Panc1 (cell line): Measurements from ENCODE around the gene MAST4. TPM values are rescaled to one million over a fixed set of nuclear protein-coding genes. Genes with fewer than 3 reads are reported as not detected.

Experiments
- ATAC-seq: fragments of 200-7000 bp; cut with Tn5 transposase; 2 replicates; pipeline ENCODE4 v1.9.1; 2020; ENCODE audit warnings: mild to moderate bottlenecking, moderate library complexity
- BruUV-seq: library from RNA; stranded (reverse); fragments of 400-500 nt; replicated peaks from 2 replicates; lab custom pipeline; 2021; lab: Mats Ljungman, UMichigan
- CTCF ChIA-PET: fragments of 300-600 bp; sonication (Branson Sonifier 250); formaldehyde crosslinking; loops from one replicate; lab custom pipeline; 2022; ENCODE audit warnings: antibody characterized with exemption; lab: Charles Lee
- POLR2A ChIA-PET: fragments of 300-600 bp; sonication (Branson Sonifier 250); formaldehyde crosslinking; loops from one replicate; lab custom pipeline; 2022; ENCODE audit warnings: antibody characterized with exemption; lab: Charles Lee
- DNase-seq: peaks from one replicate; pipeline ENCODE4 v3.0.0-alpha.2; 2010; ENCODE audit warnings: low read depth, low spot score
- H3K27ac ChIP-seq: 2 replicates; pipeline ENCODE4 v1.5.1; 2011; ENCODE audit warnings: mild to moderate bottlenecking, low read length, inconsistent platforms
- H3K27me3 ChIP-seq: fragments of 200-500 bp; sonication (Bioruptor generic); 2 replicates; pipeline ENCODE4 v1.6.0; 2014; ENCODE audit warnings: low read length, inconsistent platforms; ENCODE audit not compliant: control insufficient read depth, insufficient read depth
- H3K36me3 ChIP-seq: fragments of 200-500 bp; sonication (Bioruptor generic); 2 replicates; pipeline ENCODE4 v1.5.1; 2014; ENCODE audit warnings: inconsistent platforms, mild to moderate bottlenecking, low read length, moderate library complexity; ENCODE audit not compliant: control insufficient read depth, insufficient read depth
- H3K4me1 ChIP-seq: 2 replicates; pipeline ENCODE4 v1.5.1; 2011; ENCODE audit warnings: inconsistent platforms, mild to moderate bottlenecking, low read length, moderate library complexity; ENCODE audit not compliant: control insufficient read depth, insufficient read depth
- H3K4me3 ChIP-seq, 2 experiments: 2 replicates each; pipeline ENCODE4 v1.5.1; 2011 to 2012; ENCODE audit warnings: low read depth in 2 of 2, low read length in 2 of 2, mild to moderate bottlenecking in 2 of 2, inconsistent platforms in 1 of 2, moderate library complexity in 1 of 2
- H3K9me3 ChIP-seq: fragments of 200-500 bp; sonication (Bioruptor generic); 2 replicates; pipeline ENCODE4 v1.5.1; 2014; ENCODE audit warnings: low read depth, mild to moderate bottlenecking, inconsistent platforms, low read length, moderate library complexity; ENCODE audit not compliant: control insufficient read depth, insufficient read depth
- CTCF ChIP-seq: fragments of 450-650 bp; IDR thresholded peaks from 2 replicates; pipeline ENCODE4 v1.5.1; 2017; ENCODE audit warnings: mild to moderate bottlenecking
- POLR2AphosphoS5 ChIP-seq: IDR thresholded peaks from 2 replicates; pipeline ENCODE4 v1.6.1; 2012; ENCODE audit warnings: mild to moderate bottlenecking, low read depth, low read length, moderate library complexity
- SIN3A ChIP-seq: IDR thresholded peaks from 2 replicates; pipeline ENCODE4 v1.6.1; 2012; ENCODE audit warnings: low read depth, mild to moderate bottlenecking, low read length, moderate library complexity, borderline replicate concordance; ENCODE audit not compliant: insufficient read depth
- TCF7L2 ChIP-seq: IDR thresholded peaks from 2 replicates; pipeline ENCODE4 v1.6.1; 2011; ENCODE audit warnings: mild to moderate bottlenecking, low read depth, low read length, inconsistent platforms
- in situ Hi-C: cut with HindIII; loops from 2 replicates; pipeline ENCODE4 v1.10.0; 2016; ENCODE audit warnings: low sequenced_read_pairs, low pct_unique_long_range_greater_than_20kb
- intact Hi-C: fragments of 100-400 bp; cut with micrococcal nuclease; formaldehyde crosslinking; loops from one replicate; pipeline ENCODE4 v1.10.0; 2022; ENCODE audit not compliant: unreplicated experiment
- total RNA-seq: library from RNA; stranded (reverse); gene quantifications from one replicate; pipeline ENCODE4 v1.2.1, GENCODE V29; 2021; ENCODE audit not compliant: unreplicated experiment
- TF ChIP-seq, protein P1 (sequence below), 2 experiments: IDR thresholded peaks; 2 replicates each; pipeline ENCODE4 v1.6.1; 2011 to 2012; ENCODE audit warnings: low read depth in 2 of 2, control low read depth in 1 of 2, low read length in 1 of 2, mild to moderate bottlenecking in 1 of 2, moderate library complexity in 1 of 2; ENCODE audit not compliant: insufficient read depth in 1 of 2

Gene MAST4
- total RNA-seq, 1 experiment from 2014 or later, result 1.8 TPM

GRCh38 chr5:67189931-67190330 is 593.7 kb downstream of the MAST4 start:
- BruUV-seq, result no TSS peak
- in situ Hi-C loops, result no loop called here
- TF ChIP-seq, protein P1, sequence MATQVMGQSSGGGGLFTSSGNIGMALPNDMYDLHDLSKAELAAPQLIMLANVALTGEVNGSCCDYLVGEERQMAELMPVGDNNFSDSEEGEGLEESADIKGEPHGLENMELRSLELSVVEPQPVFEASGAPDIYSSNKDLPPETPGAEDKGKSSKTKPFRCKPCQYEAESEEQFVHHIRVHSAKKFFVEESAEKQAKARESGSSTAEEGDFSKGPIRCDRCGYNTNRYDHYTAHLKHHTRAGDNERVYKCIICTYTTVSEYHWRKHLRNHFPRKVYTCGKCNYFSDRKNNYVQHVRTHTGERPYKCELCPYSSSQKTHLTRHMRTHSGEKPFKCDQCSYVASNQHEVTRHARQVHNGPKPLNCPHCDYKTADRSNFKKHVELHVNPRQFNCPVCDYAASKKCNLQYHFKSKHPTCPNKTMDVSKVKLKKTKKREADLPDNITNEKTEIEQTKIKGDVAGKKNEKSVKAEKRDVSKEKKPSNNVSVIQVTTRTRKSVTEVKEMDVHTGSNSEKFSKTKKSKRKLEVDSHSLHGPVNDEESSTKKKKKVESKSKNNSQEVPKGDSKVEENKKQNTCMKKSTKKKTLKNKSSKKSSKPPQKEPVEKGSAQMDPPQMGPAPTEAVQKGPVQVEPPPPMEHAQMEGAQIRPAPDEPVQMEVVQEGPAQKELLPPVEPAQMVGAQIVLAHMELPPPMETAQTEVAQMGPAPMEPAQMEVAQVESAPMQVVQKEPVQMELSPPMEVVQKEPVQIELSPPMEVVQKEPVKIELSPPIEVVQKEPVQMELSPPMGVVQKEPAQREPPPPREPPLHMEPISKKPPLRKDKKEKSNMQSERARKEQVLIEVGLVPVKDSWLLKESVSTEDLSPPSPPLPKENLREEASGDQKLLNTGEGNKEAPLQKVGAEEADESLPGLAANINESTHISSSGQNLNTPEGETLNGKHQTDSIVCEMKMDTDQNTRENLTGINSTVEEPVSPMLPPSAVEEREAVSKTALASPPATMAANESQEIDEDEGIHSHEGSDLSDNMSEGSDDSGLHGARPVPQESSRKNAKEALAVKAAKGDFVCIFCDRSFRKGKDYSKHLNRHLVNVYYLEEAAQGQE (IDR thresholded peaks at IDR 0.05; ENCODE audit: insufficient read depth in 1 of 2, low read depth in 2 of 2, low read length in 1 of 2), result no peak
- Histone ChIP-seq H3K36me3 (no peaks in the 10 kb centered on the region), H3K4me3 (no peak overlapping the region), H3K4me1 (no peaks in the 10 kb centered on the region), H3K27ac (no peak overlapping the region), H3K27me3 (no peaks in the 10 kb centered on the region), H3K9me3 (no peaks in the 10 kb centered on the region)
- intact Hi-C loops, result no loop called here
- ChIA-PET CTCF (no interaction called here), POLR2A (no interaction called here)
- DNase-seq, result no peak
- ATAC-seq, result no peak

DNA sequence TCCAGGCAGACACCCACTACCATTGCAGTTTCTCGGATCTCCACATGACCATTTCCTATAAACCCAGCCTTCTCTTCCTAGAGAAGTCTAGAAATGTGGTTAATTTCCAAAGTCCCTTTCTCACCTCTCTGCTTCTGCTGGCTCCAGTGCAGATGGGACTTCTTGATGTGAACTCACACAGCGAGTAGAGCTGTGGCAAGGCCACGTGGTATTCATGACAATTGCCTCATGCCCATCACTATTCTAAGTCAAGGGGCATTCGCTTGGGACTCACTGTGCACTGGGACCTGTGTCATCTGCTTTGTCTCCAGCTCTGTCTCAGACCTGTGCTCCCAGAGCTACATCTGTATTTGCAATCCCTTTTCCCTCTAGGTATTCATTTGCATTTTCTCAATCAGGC is 594.2 kb downstream of the MAST4 start:
- TF ChIP-seq TCF7L2 (no peak), CTCF (no peak)
- BruUV-seq, result no TSS peak
- H3K4me1 ChIP-seq, result no peaks in the 10 kb centered on the region
- ATAC-seq (no peak), DNase-seq (no peak)
- H3K36me3 ChIP-seq, result no peaks in the 10 kb centered on the region
- POLR2A ChIA-PET, result no interaction called here
- no peaks in the 10 kb centered on the region for H3K27me3 ChIP-seq
- no peak overlapping the region for H3K27ac ChIP-seq
- no peak overlapping the region for H3K4me3 ChIP-seq
- no peaks in the 10 kb centered on the region for H3K9me3 ChIP-seq
- intact Hi-C loops (no loop called here), in situ Hi-C loops (no loop called here)
- CTCF ChIA-PET, result no interaction called here

DNA sequence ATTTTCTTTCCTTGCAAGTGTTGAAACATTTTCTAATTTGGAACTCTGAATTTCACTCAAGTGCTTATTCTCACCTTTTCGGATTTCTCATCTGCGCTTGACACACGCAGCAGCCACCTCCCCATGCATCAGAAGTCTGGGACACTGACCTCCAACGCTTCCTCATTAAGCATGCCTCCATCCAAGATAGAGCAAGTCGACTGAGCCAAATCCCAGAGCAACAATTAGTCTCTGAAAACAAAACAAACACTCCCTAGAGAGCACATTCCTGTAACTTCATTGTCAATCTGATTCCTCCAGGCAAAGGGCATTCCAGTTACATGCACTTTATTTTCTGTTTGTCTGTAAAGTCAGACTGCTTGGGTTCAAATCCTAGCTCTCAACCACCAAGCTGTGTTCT is 594.7 kb downstream of the MAST4 start:
- no peaks in the 10 kb centered on the region for H3K4me1 ChIP-seq
- intact Hi-C loops, result no loop called here
- TF ChIP-seq TCF7L2, result no peak
- no peak for TF ChIP-seq CTCF
- TF ChIP-seq SIN3A, result no peak
- no peak for TF ChIP-seq POLR2AphosphoS5
- TF ChIP-seq, protein P1 (IDR thresholded peaks at IDR 0.05; ENCODE audit: insufficient read depth in 1 of 2, low read depth in 2 of 2, low read length in 1 of 2), result no peak
- no TSS peak for BruUV-seq
- no peaks in the 10 kb centered on the region for H3K9me3 ChIP-seq
- ChIA-PET POLR2A (no interaction called here), CTCF (no interaction called here)
- no peaks in the 10 kb centered on the region for H3K27me3 ChIP-seq
- in situ Hi-C loops, result no loop called here
- no peak overlapping the region for H3K27ac ChIP-seq
- no peaks in the 10 kb centered on the region for H3K36me3 ChIP-seq
- DNase-seq (no peak), ATAC-seq (no peak)
- no peak overlapping the region for H3K4me3 ChIP-seq
